HG03558 (cell line): ENCODE results near the gene CDY1B.
"Not testable (repeated sequence)": the region's sequence is repeated elsewhere in the genome, so short reads cannot be mapped to it uniquely, and the experiment has no call there.

Experiments used
- ATAC-seq: cut with Tn5 transposase; IDR thresholded peaks from one replicate; pipeline ENCODE4 v1.9.1; 2021; ENCODE audit warnings: moderate number of reproducible peaks; ENCODE audit not compliant: unreplicated experiment; ENCODE audit errors: extremely low read depth

Gene CDY1B

GRCh38 chrY:24047919-24048318 is at the start of gene CDY1B:
Gene CDY1B, minus strand, starts transcription at chrY:24048019. Its CDS starts 331 bp downstream, at chrY:24047688.
- ATAC-seq: not testable (repeated sequence)

- ATAC-seq: not testable (repeated sequence)
Observed at GRCh38 chrY:24049525-24049924, 1.7 kb upstream of the CDY1B start.

- not testable (repeated sequence) for ATAC-seq
Observed at GRCh38 chrY:24043209-24043608, 4.6 kb downstream of the CDY1B start.

GRCh38 chrY:24039008-24039718 is 8.7 kb downstream of the CDY1B start:
- ATAC-seq: not testable (repeated sequence)

GRCh38 chrY:24026212-24027103 is 21.4 kb downstream of the CDY1B start:
- not testable (repeated sequence) for ATAC-seq
